ENCODE results near the gene CCDC121. TPM values are rescaled to one million over a fixed set of nuclear protein-coding genes. Genes with fewer than 3 reads are reported as not detected.

CCDC121 gene
- total RNA-seq, 1 donor, result 1.1 TPM

DNA sequence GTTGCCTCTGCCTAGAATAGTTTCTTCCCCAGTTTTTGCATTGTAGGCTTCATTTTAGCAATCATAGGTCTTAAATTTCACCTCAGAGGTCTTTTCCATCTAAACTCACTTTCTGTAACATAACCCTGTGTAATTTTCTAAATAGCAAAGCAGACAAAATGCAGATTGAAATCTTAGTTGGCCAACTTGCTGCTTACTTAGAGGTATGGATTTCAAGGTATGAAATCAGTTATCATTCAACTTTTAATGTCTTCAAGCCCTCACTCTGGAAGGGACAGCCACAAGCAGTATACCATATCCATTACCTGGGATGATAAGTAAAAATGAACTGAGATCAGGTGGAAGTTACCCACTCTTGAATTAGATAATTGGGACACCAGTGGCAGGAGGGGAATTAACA is 3.9 kb downstream of the CCDC121 start:
- H3K27ac ChIP-seq (ENCODE audit: low read depth, low read length), result no peak overlapping the region
- TF ChIP-seq, protein P1, sequence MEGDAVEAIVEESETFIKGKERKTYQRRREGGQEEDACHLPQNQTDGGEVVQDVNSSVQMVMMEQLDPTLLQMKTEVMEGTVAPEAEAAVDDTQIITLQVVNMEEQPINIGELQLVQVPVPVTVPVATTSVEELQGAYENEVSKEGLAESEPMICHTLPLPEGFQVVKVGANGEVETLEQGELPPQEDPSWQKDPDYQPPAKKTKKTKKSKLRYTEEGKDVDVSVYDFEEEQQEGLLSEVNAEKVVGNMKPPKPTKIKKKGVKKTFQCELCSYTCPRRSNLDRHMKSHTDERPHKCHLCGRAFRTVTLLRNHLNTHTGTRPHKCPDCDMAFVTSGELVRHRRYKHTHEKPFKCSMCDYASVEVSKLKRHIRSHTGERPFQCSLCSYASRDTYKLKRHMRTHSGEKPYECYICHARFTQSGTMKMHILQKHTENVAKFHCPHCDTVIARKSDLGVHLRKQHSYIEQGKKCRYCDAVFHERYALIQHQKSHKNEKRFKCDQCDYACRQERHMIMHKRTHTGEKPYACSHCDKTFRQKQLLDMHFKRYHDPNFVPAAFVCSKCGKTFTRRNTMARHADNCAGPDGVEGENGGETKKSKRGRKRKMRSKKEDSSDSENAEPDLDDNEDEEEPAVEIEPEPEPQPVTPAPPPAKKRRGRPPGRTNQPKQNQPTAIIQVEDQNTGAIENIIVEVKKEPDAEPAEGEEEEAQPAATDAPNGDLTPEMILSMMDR (IDR thresholded peaks at IDR 0.05; ENCODE audit: extremely low read depth, low read depth, low read length), result no peak
- no peak overlapping the region for H3K4me2 ChIP-seq (ENCODE audit: insufficient read depth, low read length)
- peaks cover 13% of the 10 kb centered on the region for H3K36me3 ChIP-seq (ENCODE audit: insufficient read depth, low read length)
- H2AFZ ChIP-seq (ENCODE audit: low read length), result no peak overlapping the region
- no peaks in the 10 kb centered on the region for H3K27me3 ChIP-seq (ENCODE audit: insufficient read depth, low read length)
- peaks cover 39% of the 10 kb centered on the region for H3K4me1 ChIP-seq (ENCODE audit: insufficient read depth, low read length)
- peaks cover 13% of the 10 kb centered on the region for H3K79me2 ChIP-seq (ENCODE audit: insufficient read depth, low read length)
- no peaks in the 10 kb centered on the region for H4K20me1 ChIP-seq (ENCODE audit: insufficient read depth, low read length)
- H3K9me3 ChIP-seq (ENCODE audit: low read depth, low read length), result no peaks in the 10 kb centered on the region
- DNase-seq (ENCODE audit: insufficient read length, low spot score, missing footprints), result no peak
- H3K4me3 ChIP-seq (ENCODE audit: insufficient read depth, low read length), result no peak overlapping the region

DNA sequence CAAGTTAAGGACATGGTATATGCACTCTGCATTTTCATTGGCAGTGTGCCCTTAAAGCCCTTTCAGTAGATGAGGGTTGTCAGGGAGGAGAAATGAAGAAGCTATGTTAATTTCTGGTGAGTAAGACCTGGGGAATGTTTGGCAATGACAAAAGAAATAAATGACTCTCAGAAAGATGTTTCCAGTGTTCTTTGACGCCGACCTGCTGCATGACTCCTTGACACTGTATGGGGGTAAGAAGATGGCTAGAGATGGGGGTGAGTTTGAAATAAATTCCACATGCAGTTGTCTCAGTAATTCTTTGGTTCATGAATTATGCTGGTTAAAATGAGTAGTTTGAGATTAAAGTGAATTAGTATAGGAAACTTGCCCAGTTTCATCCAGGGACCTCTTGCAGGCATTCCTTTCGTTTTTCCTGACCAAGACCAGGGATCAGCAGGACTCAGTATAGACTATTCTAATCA is 5.9 kb downstream of the CCDC121 start:
- peak overlapping the region; percentile 36 for H3K4me2 ChIP-seq (ENCODE audit: insufficient read depth, low read length)
- no peak overlapping the region for H3K4me3 ChIP-seq (ENCODE audit: insufficient read depth, low read length)
- no peaks in the 10 kb centered on the region for H4K20me1 ChIP-seq (ENCODE audit: insufficient read depth, low read length)
- peak overlapping the region; percentile 35 for H3K27ac ChIP-seq (ENCODE audit: low read depth, low read length)
- TF ChIP-seq, protein P1 (IDR thresholded peaks at IDR 0.05; ENCODE audit: extremely low read depth, low read depth, low read length), result no peak
- H3K4me1 ChIP-seq (ENCODE audit: insufficient read depth, low read length), result peaks cover 29% of the 10 kb centered on the region
- no peak overlapping the region for H2AFZ ChIP-seq (ENCODE audit: low read length)
- DNase-seq (ENCODE audit: insufficient read length, low spot score, missing footprints), result peak; percentile 90
- no peaks in the 10 kb centered on the region for H3K79me2 ChIP-seq (ENCODE audit: insufficient read depth, low read length)
- no peaks in the 10 kb centered on the region for H3K27me3 ChIP-seq (ENCODE audit: insufficient read depth, low read length)
- no peaks in the 10 kb centered on the region for H3K9me3 ChIP-seq (ENCODE audit: low read depth, low read length)
- peaks cover 25% of the 10 kb centered on the region for H3K36me3 ChIP-seq (ENCODE audit: insufficient read depth, low read length)

DNA sequence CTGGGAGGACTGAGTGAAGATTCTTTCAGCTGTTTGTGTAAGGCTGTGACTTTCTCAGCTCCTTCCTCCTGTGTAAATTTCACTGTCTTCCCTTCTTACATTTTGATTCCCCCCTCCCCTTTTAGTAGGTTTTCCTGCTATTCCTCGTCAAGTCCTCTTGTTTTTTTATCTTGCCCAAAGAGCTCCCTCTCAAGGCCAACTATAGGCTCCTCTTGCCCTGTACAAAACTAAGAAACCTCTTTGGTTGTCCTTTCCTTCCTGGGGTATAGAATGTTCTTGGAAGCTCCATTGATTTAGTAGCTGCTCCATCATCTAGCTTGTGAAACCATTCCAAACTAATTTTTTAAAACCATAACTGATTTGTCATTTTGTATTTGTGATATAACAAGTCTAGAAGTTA is 7.3 kb downstream of the CCDC121 start:
- Histone ChIP-seq H3K36me3 (ENCODE audit: insufficient read depth, low read length) (peaks cover 38% of the 10 kb centered on the region), H2AFZ (ENCODE audit: low read length) (no peak overlapping the region), H3K4me3 (ENCODE audit: insufficient read depth, low read length) (no peak overlapping the region), H3K27me3 (ENCODE audit: insufficient read depth, low read length) (no peaks in the 10 kb centered on the region), H3K27ac (ENCODE audit: low read depth, low read length) (no peak overlapping the region), H4K20me1 (ENCODE audit: insufficient read depth, low read length) (no peaks in the 10 kb centered on the region), H3K79me2 (ENCODE audit: insufficient read depth, low read length) (no peaks in the 10 kb centered on the region), H3K9me3 (ENCODE audit: low read depth, low read length) (no peaks in the 10 kb centered on the region), H3K4me1 (ENCODE audit: insufficient read depth, low read length) (peaks cover 21% of the 10 kb centered on the region), H3K4me2 (ENCODE audit: insufficient read depth, low read length) (no peak overlapping the region)
- TF ChIP-seq, protein P1 (IDR thresholded peaks at IDR 0.05; ENCODE audit: extremely low read depth, low read depth, low read length), result peak; percentile 11
- no peak for DNase-seq (ENCODE audit: insufficient read length, low spot score, missing footprints)

DNA sequence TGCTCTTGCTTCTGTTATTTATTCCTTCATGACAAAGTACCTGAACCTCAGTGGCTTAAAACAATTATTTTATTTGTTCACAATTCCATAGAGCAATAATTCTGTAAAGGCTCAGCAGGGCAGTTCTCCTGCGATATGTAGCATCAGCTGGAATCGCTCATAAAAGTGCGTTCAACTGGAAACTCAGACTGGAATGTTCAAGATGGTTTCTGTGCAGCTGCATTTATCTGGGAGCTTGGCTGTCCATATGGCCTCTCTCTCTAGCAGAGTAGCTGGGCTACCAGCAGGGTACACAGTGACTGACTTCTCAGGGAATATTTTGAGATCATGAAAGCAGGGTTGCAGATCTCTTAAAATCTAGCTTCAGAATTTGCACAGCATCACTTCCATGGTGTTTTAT is 13.5 kb downstream of the CCDC121 start:
- H3K36me3 ChIP-seq (ENCODE audit: insufficient read depth, low read length), result peaks cover 47% of the 10 kb centered on the region

More for the DNA sequence above, 13.5 kb downstream of the CCDC121 start:
- Histone ChIP-seq H4K20me1 (ENCODE audit: insufficient read depth, low read length) (peaks cover 2% of the 10 kb centered on the region), H3K4me1 (ENCODE audit: insufficient read depth, low read length) (no peaks in the 10 kb centered on the region), H3K27ac (ENCODE audit: low read depth, low read length) (no peak overlapping the region), H3K9me3 (ENCODE audit: low read depth, low read length) (no peaks in the 10 kb centered on the region), H3K4me3 (ENCODE audit: insufficient read depth, low read length) (no peak overlapping the region), H3K27me3 (ENCODE audit: insufficient read depth, low read length) (no peaks in the 10 kb centered on the region), H2AFZ (ENCODE audit: low read length) (no peak overlapping the region), H3K4me2 (ENCODE audit: insufficient read depth, low read length) (no peak overlapping the region), H3K79me2 (ENCODE audit: insufficient read depth, low read length) (peaks cover 22% of the 10 kb centered on the region)
- DNase-seq (ENCODE audit: insufficient read length, low spot score, missing footprints), result no peak
- TF ChIP-seq, protein P1 (IDR thresholded peaks at IDR 0.05; ENCODE audit: extremely low read depth, low read depth, low read length), result no peak

Data from osteoblast (primary cell).